Effector memory CD4-positive, alpha-beta T cell (primary cell): ENCODE data around the gene DTNB.
A peak's percentile ranks its signal among the peaks of the same experiment; 100 is the strongest.

ENCODE experiments used
- DNase-seq, 3 donors: peaks; one replicate each; pipeline ENCODE4 v3.0.0-alpha.2; 2020
- H3K27ac ChIP-seq: 2 replicates; pipeline ENCODE4 v1.7.0; 2013; ENCODE audit warnings: mild to moderate bottlenecking, low read length, moderate library complexity; ENCODE audit not compliant: insufficient read depth, poor library complexity, severe bottlenecking
- H3K27me3 ChIP-seq: replicated peaks from 2 replicates; pipeline ENCODE4 v1.7.0; 2013; ENCODE audit warnings: mild to moderate bottlenecking, low read length; ENCODE audit not compliant: insufficient read depth, control insufficient read depth, poor library complexity, severe bottlenecking
- H3K36me3 ChIP-seq: 2 replicates; pipeline ENCODE4 v1.7.0; 2013; ENCODE audit warnings: mild to moderate bottlenecking, low read length, moderate library complexity; ENCODE audit not compliant: control insufficient read depth, insufficient read depth
- H3K4me1 ChIP-seq: 2 replicates; pipeline ENCODE4 v1.7.0; 2013; ENCODE audit warnings: low read length, mild to moderate bottlenecking; ENCODE audit not compliant: control insufficient read depth, insufficient read depth, poor library complexity, severe bottlenecking
- H3K4me3 ChIP-seq: 2 replicates; pipeline ENCODE4 v1.7.0; 2013; ENCODE audit warnings: low read length, low read depth, mild to moderate bottlenecking; ENCODE audit not compliant: insufficient read depth, poor library complexity, severe bottlenecking
- H3K9me3 ChIP-seq: 2 replicates; pipeline ENCODE4 v1.7.0; 2013; ENCODE audit warnings: mild to moderate bottlenecking, low read length, moderate library complexity; ENCODE audit not compliant: control insufficient read depth

The DTNB gene

GRCh38 chr2:25379535-25379934 lies 293.8 kb downstream of the DTNB start:
- no peaks in the 10 kb centered on the region for H3K9me3 ChIP-seq
- H3K36me3 ChIP-seq: no peaks in the 10 kb centered on the region
- no peak overlapping the region for H3K27ac ChIP-seq
- H3K27me3 ChIP-seq: no peaks in the 10 kb centered on the region
- peaks cover 24% of the 10 kb centered on the region for H3K4me1 ChIP-seq
- no peak for DNase-seq
- H3K4me3 ChIP-seq: no peak overlapping the region

- Histone ChIP-seq H3K9me3 (no peaks in the 10 kb centered on the region), H3K27me3 (no peaks in the 10 kb centered on the region), H3K27ac (no peak overlapping the region), H3K4me3 (no peak overlapping the region), H3K36me3 (no peaks in the 10 kb centered on the region), H3K4me1 (peaks cover 24% of the 10 kb centered on the region)
- DNase-seq: no peak
Measured at GRCh38 chr2:25378731-25379490, 294.5 kb downstream of the DTNB start.

- Histone ChIP-seq H3K9me3 (no peaks in the 10 kb centered on the region), H3K27ac (peak overlapping the region; percentile 69), H3K36me3 (no peaks in the 10 kb centered on the region), H3K4me1 (peaks cover 24% of the 10 kb centered on the region), H3K4me3 (no peak overlapping the region), H3K27me3 (no peaks in the 10 kb centered on the region)
- DNase-seq: no peak
Measured at GRCh38 chr2:25377822-25378421, 295.5 kb downstream of the DTNB start.

- no peaks in the 10 kb centered on the region for H3K36me3 ChIP-seq
- peaks cover 24% of the 10 kb centered on the region for H3K4me1 ChIP-seq
- H3K27me3 ChIP-seq: no peaks in the 10 kb centered on the region
- H3K9me3 ChIP-seq: no peaks in the 10 kb centered on the region
- peak; percentile 83 to 86 (median 85) for DNase-seq
- H3K4me3 ChIP-seq: peak overlapping the region; percentile 17
- peak overlapping the region; percentile 69 for H3K27ac ChIP-seq
Measured at GRCh38 chr2:25376750-25377621, 296.4 kb downstream of the DTNB start.

DNA sequence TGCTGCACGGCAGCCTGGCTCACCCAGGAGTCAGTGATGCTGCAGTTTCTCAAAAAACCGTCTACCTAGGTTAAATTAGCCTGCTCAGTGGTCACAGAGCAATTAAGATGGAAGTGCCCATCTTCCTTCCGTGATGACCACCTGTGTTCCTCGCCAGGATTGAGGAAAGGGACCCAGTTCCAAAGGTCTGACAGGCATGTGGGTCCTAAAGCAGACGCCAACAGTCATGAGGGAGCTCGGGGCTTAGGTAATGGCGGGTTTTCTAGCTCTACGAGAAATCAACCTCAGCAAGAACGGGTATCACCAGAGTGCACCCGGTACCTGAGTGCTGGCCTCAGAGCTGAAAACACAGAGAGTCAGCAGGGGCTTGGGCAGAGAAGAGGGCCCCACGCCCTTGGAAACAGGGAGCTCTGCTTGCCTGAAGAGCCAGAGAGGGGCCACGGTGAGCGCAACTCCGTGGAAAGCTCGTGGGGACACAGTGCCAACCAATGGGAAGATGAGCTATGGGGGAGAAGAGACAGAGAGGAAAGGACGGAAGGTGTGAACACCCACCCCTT lies 297.3 kb downstream of the DTNB start:
- H3K4me3 ChIP-seq: no peak overlapping the region
- H3K36me3 ChIP-seq: no peaks in the 10 kb centered on the region
- H3K4me1 ChIP-seq: peaks cover 24% of the 10 kb centered on the region
- H3K27ac ChIP-seq: no peak overlapping the region
- H3K27me3 ChIP-seq: no peaks in the 10 kb centered on the region
- H3K9me3 ChIP-seq: no peaks in the 10 kb centered on the region
- DNase-seq: no peak

DNA sequence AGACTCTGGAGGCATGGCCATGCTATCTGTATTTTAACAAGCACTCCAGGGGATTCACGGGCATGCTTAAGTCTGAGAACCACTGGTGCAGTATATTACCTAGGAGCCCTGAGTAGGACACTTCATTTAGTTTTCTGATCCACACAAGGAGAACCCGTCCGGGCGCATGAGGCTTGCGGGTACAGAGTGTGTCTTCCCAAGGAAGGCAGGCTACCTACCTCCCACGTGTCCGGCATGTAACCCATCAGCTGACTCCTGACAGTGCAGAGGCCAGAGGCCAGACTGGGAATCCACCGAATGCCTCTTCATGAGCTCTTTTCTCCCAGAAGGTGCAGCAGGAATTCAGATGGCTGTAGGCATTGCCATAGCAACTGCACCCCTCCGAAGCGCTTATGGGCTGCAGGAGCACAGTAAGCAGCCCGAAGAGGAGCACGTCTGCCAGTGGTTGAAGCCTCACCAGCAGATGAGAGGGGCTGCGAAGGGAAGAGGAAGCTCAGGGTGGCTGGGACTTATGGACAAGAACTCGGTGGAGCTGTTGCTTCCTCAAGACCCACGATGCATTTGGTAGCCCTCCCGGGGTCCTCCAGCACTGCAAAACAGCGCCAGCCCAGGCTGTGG lies 297.9 kb downstream of the DTNB start:
- no peaks in the 10 kb centered on the region for H3K36me3 ChIP-seq
- no peak overlapping the region for H3K27ac ChIP-seq
- no peak overlapping the region for H3K4me3 ChIP-seq
- H3K4me1 ChIP-seq: peaks cover 24% of the 10 kb centered on the region
- no peak for DNase-seq
- H3K27me3 ChIP-seq: no peaks in the 10 kb centered on the region
- H3K9me3 ChIP-seq: no peaks in the 10 kb centered on the region

DNA sequence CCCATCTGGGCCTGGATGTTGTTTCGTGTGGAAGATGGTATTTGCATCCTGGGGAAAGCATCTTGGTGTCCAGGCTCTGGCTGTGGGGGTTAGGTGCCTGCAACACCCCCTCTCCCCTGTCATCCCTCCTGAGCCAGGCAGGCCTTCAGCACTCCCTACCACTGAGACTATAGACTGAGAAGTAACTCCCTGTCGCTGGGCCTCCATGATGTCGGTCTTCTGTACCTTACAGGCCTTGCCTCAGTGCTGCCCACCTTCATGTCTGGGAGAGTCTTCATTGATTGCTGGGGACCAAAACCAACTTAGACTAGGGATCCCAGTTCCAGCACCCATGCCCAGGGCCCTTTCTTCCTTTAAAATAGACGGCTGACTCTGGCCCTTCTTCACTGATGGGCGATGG lies 298.6 kb downstream of the DTNB start:
- no peak overlapping the region for H3K27ac ChIP-seq
- peaks cover 24% of the 10 kb centered on the region for H3K4me1 ChIP-seq
- no peaks in the 10 kb centered on the region for H3K36me3 ChIP-seq
- H3K9me3 ChIP-seq: no peaks in the 10 kb centered on the region
- no peak overlapping the region for H3K4me3 ChIP-seq
- no peaks in the 10 kb centered on the region for H3K27me3 ChIP-seq
- DNase-seq: no peak

GRCh38 chr2:25374411-25374810 lies 299.0 kb downstream of the DTNB start:
- H3K4me3 ChIP-seq: no peak overlapping the region
- no peak for DNase-seq
- no peaks in the 10 kb centered on the region for H3K9me3 ChIP-seq

GRCh38 chr2:25373269-25373981 lies 300.0 kb downstream of the DTNB start:
- no peak overlapping the region for H3K4me3 ChIP-seq
- H3K4me1 ChIP-seq: peaks cover 19% of the 10 kb centered on the region
- DNase-seq: no peak
- H3K36me3 ChIP-seq: no peaks in the 10 kb centered on the region
- no peak overlapping the region for H3K27ac ChIP-seq
- no peaks in the 10 kb centered on the region for H3K27me3 ChIP-seq
- H3K9me3 ChIP-seq: no peaks in the 10 kb centered on the region

More at GRCh38 chr2:25374411-25374810, 299.0 kb downstream of the DTNB start:
- Histone ChIP-seq H3K27me3 (no peaks in the 10 kb centered on the region), H3K27ac (no peak overlapping the region), H3K4me1 (peaks cover 24% of the 10 kb centered on the region), H3K36me3 (no peaks in the 10 kb centered on the region)
